Loucy (cell line): Measurements from ENCODE around the gene FRMD4A.

Source experiments
- EZH2phosphoT487 ChIP-seq: fragments of 200-600 bp; IDR thresholded peaks from 2 replicates; pipeline ENCODE4 v1.6.1; 2018; ENCODE audit warnings: antibody characterized with exemption, mild to moderate bottlenecking, moderate library complexity, borderline replicate concordance
- TF ChIP-seq, protein P1 (sequence below): fragments of 200-600 bp; sonication (generic); conservative IDR thresholded peaks from 2 replicates; pipeline ENCODE4 v1.5.1; 2014; ENCODE audit warnings: mild to moderate bottlenecking, antibody characterized with exemption, low read length

DNA sequence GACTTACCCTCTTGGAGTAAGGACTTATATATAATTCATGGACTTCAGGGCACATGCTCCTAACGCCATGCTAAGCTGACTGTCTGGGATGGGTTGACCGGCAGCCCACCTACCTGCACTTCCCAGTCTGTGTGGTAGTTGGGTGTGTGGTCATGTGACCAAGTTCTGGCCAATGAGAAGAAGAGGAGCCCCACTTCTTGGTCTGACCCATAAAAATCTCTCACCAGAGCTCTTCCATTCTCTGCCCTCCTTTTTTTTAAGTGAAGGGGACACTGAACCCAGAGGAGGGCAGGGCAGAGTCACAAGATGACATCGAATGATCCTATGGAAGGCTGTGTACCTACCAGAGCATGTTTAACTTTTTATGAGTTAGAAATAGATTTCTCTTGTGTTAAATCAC is 370.1 kb downstream of the FRMD4A start:
- TF ChIP-seq, protein P1, sequence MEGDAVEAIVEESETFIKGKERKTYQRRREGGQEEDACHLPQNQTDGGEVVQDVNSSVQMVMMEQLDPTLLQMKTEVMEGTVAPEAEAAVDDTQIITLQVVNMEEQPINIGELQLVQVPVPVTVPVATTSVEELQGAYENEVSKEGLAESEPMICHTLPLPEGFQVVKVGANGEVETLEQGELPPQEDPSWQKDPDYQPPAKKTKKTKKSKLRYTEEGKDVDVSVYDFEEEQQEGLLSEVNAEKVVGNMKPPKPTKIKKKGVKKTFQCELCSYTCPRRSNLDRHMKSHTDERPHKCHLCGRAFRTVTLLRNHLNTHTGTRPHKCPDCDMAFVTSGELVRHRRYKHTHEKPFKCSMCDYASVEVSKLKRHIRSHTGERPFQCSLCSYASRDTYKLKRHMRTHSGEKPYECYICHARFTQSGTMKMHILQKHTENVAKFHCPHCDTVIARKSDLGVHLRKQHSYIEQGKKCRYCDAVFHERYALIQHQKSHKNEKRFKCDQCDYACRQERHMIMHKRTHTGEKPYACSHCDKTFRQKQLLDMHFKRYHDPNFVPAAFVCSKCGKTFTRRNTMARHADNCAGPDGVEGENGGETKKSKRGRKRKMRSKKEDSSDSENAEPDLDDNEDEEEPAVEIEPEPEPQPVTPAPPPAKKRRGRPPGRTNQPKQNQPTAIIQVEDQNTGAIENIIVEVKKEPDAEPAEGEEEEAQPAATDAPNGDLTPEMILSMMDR = no peak
- TF ChIP-seq EZH2phosphoT487 = no peak
